ENCODE measurements around the gene ESCO1. TPM values are rescaled to one million over a fixed set of nuclear protein-coding genes. Genes with fewer than 3 reads are reported as not detected.

Gene ESCO1
- total and polyA plus RNA-seq, 7 donors = 9.9 to 26.7 (median 13.4) TPM

- Histone ChIP-seq H3K4me3 (no peak overlapping the region), H3K36me3 (ENCODE audit: insufficient read depth in 1 of 2, low read depth in 1 of 2) (peaks cover 0 to 5% of the 10 kb centered on the region in 2 donors), H3K27me3 (ENCODE audit: insufficient read depth in 3 of 3, low read length in 2 of 3) (no peaks in the 10 kb centered on the region), H3K9me3 (no peaks in the 10 kb centered on the region), H3K27ac (no peak overlapping the region), H3K4me1 (peaks cover 9% of the 10 kb centered on the region)
- WGBS, 3 donors = 83 to 88% (median 86%) methylated on average over 13 to 16 of the region's 16 CpGs
- no peak for DNase-seq
- intact Hi-C loops (cut with DNase I) = loop anchor here in 1 of 2 donors (5.0 to 10.0 kb wide), 3 partner anchors 37 to 305 kb away; no protein-coding TSS in a partner anchor
- peak in 2 of 4 donors; percentile 17 to 30 for ATAC-seq
- TF ChIP-seq, protein P1, sequence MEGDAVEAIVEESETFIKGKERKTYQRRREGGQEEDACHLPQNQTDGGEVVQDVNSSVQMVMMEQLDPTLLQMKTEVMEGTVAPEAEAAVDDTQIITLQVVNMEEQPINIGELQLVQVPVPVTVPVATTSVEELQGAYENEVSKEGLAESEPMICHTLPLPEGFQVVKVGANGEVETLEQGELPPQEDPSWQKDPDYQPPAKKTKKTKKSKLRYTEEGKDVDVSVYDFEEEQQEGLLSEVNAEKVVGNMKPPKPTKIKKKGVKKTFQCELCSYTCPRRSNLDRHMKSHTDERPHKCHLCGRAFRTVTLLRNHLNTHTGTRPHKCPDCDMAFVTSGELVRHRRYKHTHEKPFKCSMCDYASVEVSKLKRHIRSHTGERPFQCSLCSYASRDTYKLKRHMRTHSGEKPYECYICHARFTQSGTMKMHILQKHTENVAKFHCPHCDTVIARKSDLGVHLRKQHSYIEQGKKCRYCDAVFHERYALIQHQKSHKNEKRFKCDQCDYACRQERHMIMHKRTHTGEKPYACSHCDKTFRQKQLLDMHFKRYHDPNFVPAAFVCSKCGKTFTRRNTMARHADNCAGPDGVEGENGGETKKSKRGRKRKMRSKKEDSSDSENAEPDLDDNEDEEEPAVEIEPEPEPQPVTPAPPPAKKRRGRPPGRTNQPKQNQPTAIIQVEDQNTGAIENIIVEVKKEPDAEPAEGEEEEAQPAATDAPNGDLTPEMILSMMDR (IDR thresholded peaks at IDR 0.05) = no peak
Measured at GRCh38 chr18:21499997-21500396, 100.5 kb downstream of the ESCO1 start.

GRCh38 chr18:21496277-21496835 is 104.1 kb downstream of the ESCO1 start:
- Histone ChIP-seq H3K4me1 (no peaks in the 10 kb centered on the region), H3K9me3 (no peaks in the 10 kb centered on the region), H3K36me3 (ENCODE audit: insufficient read depth in 1 of 2, low read depth in 1 of 2) (peaks cover 0 to 5% of the 10 kb centered on the region in 2 donors), H3K27ac (no peak overlapping the region), H3K4me3 (no peak overlapping the region), H3K27me3 (ENCODE audit: insufficient read depth in 3 of 3, low read length in 2 of 3) (no peaks in the 10 kb centered on the region)
- WGBS, 3 donors = 64 to 78% (median 73%) methylated on average over 12 of the region's 12 CpGs
- TF ChIP-seq, protein P1 (IDR thresholded peaks at IDR 0.05) = no peak
- DNase-seq = no peak
- peak in 3 of 4 donors; percentile 30 to 45 (median 40) for ATAC-seq
- intact Hi-C loops (cut with DNase I) = loop anchor here in 1 of 2 donors (10.0 kb wide), 1 partner anchor 98 kb away; no protein-coding TSS in a partner anchor

GRCh38 chr18:21490748-21491147 is 109.8 kb downstream of the ESCO1 start:
- Histone ChIP-seq H3K36me3 (ENCODE audit: insufficient read depth in 1 of 2, low read depth in 1 of 2) (no peaks in the 10 kb centered on the region), H3K4me1 (peaks cover 9% of the 10 kb centered on the region), H3K27ac (no peak overlapping the region), H3K27me3 (ENCODE audit: insufficient read depth in 3 of 3, low read length in 2 of 3) (no peaks in the 10 kb centered on the region), H3K9me3 (no peaks in the 10 kb centered on the region), H3K4me3 (no peak overlapping the region)
- ATAC-seq (no peak), DNase-seq (no peak)
- WGBS, 3 donors = 54 to 66% (median 62%) methylated on average over 4 of the region's 4 CpGs
- TF ChIP-seq, protein P1 (IDR thresholded peaks at IDR 0.05) = no peak
- intact Hi-C loops (cut with DNase I) = loop anchor here in 1 of 2 donors (10.0 kb wide), 1 partner anchor 104 kb away; no protein-coding TSS in a partner anchor

- H3K36me3 ChIP-seq (ENCODE audit: insufficient read depth in 1 of 2, low read depth in 1 of 2) = no peaks in the 10 kb centered on the region
- TF ChIP-seq, protein P1 (IDR thresholded peaks at IDR 0.05) = no peak
- ATAC-seq (no peak), DNase-seq (no peak)
- no peak overlapping the region for H3K27ac ChIP-seq
- intact Hi-C loops (cut with DNase I) = loop anchor here in 1 of 2 donors (10.0 kb wide), 2 partner anchors 105 to 465 kb away; no protein-coding TSS in a partner anchor
- H3K9me3 ChIP-seq = no peaks in the 10 kb centered on the region
- H3K4me1 ChIP-seq = peaks cover 17% of the 10 kb centered on the region
- 91 to 93% (median 91%) methylated on average over 15 of the region's 15 CpGs for WGBS, 3 donors
- no peak overlapping the region for H3K4me3 ChIP-seq
- no peaks in the 10 kb centered on the region for H3K27me3 ChIP-seq (ENCODE audit: insufficient read depth in 3 of 3, low read length in 2 of 3)
Measured at GRCh38 chr18:21489919-21490495, 110.5 kb downstream of the ESCO1 start.
